Subcutaneous adipose tissue (tissue), 4 donors: ENCODE measurements around the gene CFAP54. TPM values are rescaled to one million over a fixed set of nuclear protein-coding genes. Genes with fewer than 3 reads are reported as not detected.

ENCODE experiments used
- total RNA-seq, 4 donors: library from RNA; depleted of rRNA; stranded (reverse); fragments of >200 nt; gene quantifications; one replicate each; pipeline ENCODE4 v1.1.0, GENCODE V29; 2016
- TF ChIP-seq, protein P1 (sequence below): fragments of 450-650 bp; IDR thresholded peaks from one replicate; pipeline ENCODE4 v1.5.1; 2016; ENCODE audit warnings: low read depth, mild to moderate bottlenecking, control low read depth, antibody characterized with exemption, moderate library complexity

CFAP54 gene, protein sequence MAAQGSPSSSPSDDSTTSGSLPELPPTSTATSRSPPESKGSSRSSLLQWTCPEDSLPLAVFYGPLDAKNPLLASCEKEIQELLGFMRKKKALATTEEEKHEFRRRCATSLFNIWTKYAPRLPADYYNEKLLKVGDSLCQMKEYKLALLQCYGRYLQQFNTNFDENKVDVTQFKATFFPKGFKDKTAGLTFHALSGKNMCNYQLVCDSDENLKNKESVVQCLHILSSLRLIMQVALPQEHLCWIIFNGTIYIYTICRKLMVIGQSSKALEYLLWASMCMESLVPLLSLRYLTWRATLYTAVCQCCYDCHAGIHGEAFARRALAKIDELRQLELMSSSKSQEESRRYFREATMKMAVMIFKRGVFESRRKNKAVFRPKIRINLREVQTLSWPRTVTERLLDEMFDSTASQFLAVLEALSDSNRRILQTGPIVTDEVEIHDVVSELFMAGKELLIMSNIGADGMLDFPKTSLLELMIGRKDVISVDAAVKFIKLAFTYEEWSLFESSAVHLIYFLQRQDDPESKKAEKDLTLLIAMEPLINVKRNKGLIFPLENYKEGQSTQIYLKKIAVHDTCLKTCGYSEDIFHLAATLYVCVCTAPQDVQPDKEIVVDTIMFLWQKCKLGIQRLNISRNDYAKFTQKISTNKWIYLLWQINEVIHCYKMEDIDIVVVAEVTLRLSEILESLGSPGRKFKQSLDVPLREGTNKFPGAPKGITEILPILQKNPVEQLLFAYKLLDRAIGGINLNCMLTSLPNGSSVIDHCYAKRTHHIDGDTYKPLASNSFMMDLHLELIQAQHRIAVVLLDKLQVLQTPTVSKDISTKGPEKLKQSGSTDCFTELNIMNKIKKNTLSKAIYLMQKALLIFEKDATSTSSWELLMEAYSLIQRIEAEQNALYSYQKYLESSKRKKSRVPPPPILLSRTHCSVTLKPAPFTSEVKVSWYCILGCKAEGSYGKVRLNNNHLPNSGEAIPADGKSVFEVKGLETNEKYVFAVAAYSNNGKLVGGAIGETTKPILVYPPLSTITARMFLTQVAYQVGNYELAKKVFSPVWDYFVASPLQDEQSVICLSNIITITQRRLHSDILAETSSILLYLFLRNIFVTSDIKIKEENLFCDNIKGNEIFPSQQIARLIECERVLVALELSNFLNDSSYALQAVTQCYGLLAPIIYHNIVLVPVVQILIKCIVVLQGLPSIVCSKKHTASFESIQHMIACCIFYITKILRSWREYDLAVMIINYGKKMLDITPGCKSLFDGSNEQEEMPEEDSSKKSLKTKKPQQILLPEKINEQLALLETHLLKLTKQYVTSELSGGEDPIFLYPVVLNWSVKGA (N-terminal part only)
- 1 to 10 TPM in 2 of 4 donors, under 1 TPM in 2; 0.33 to 1.7 (median 0.89) TPM for total RNA-seq

DNA sequence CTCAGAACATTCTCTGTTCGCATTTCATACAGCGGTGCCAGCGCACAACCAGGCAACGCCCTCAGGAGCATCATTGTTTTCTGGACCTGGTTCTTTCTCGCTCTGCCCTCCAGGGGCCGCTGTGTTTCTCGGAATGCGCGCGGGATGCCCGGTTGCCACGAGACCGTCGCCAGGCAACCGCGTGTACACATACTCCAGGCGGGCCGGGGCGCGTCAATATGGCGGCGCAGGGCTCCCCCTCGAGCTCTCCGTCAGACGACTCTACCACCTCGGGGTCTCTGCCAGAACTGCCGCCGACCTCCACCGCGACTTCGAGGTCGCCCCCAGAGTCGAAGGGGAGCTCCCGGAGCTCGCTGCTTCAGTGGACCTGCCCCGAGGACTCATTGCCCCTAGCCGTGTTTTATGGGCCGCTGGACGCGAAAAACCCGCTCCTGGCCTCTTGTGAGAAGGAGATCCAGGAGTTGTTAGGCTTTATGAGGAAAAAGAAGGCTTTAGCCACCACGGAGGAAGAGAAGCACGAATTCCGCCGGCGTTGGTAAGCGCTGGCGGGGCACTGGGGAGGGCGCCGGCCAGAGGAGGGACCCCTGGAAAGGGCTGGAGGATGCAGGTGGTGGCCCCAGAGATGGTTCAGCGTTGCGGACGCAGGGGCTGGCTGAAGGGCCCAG is at the start of gene CFAP54:
TSS of gene CFAP54 (plus strand) at position 186 of the 665 bp plus-strand sequence. CDS start at position 219, 33 bp downstream.
- TF ChIP-seq, protein P1, sequence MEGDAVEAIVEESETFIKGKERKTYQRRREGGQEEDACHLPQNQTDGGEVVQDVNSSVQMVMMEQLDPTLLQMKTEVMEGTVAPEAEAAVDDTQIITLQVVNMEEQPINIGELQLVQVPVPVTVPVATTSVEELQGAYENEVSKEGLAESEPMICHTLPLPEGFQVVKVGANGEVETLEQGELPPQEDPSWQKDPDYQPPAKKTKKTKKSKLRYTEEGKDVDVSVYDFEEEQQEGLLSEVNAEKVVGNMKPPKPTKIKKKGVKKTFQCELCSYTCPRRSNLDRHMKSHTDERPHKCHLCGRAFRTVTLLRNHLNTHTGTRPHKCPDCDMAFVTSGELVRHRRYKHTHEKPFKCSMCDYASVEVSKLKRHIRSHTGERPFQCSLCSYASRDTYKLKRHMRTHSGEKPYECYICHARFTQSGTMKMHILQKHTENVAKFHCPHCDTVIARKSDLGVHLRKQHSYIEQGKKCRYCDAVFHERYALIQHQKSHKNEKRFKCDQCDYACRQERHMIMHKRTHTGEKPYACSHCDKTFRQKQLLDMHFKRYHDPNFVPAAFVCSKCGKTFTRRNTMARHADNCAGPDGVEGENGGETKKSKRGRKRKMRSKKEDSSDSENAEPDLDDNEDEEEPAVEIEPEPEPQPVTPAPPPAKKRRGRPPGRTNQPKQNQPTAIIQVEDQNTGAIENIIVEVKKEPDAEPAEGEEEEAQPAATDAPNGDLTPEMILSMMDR = no peak

DNA sequence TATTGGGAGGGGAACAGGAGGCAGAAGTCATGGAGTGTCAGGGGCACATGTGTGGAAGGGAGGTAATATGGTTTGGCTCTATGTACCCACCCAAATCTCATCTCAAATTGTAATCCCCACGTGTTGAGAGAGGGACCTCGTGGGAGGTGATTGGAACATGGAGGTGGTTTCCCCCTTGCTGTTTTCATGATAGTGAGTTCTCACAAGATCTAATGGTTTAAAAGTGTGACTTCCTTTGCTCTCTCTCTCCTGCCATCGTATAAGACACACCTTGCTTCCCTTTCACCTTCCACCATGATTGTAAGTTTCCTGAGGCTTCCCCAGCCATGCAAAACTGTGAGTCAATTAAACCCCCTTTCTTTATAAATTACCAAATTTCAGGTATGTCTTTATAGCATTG is 47.6 kb upstream of the CFAP54 start:
- TF ChIP-seq, protein P1 = no peak

DNA sequence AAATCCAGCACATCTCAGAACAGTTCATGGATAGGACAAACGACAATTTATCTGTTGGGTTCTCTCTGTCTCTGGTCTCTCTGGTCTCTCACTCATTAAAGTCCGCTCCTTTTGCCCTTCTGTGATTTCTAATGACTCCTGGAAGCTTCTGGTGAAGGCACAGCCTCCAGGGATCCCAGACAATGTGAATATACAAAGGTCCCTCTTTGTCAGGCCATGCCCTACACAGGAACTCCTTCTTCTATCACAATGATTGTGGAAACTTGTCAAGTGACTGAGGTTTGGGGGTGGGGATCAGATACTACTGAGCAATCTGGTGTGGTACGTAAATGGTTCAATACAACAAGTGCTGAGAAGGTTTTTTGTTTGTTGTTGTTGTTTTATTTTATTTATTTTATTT is 46.5 kb upstream of the CFAP54 start:
- TF ChIP-seq, protein P1 = no peak

DNA sequence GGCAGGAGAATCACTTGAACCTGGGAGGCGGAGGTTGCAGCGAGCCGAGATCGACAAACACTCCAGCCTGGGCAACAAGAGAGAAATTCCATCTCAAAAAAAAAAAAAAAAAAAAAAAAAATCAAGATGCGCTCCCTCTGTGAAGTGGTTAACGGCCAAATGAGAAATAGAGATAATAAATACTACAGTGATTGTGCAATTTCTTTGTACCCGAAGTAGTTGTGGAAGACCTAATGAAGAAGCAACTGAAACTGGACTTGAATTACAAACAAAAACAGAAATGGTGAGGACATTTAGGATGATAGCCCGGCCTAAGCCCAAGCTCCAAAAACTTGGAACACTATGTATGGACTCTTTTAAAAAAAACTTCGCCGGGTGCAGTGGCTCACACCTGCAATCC is 45.0 kb upstream of the CFAP54 start:
- TF ChIP-seq, protein P1 = no peak

DNA sequence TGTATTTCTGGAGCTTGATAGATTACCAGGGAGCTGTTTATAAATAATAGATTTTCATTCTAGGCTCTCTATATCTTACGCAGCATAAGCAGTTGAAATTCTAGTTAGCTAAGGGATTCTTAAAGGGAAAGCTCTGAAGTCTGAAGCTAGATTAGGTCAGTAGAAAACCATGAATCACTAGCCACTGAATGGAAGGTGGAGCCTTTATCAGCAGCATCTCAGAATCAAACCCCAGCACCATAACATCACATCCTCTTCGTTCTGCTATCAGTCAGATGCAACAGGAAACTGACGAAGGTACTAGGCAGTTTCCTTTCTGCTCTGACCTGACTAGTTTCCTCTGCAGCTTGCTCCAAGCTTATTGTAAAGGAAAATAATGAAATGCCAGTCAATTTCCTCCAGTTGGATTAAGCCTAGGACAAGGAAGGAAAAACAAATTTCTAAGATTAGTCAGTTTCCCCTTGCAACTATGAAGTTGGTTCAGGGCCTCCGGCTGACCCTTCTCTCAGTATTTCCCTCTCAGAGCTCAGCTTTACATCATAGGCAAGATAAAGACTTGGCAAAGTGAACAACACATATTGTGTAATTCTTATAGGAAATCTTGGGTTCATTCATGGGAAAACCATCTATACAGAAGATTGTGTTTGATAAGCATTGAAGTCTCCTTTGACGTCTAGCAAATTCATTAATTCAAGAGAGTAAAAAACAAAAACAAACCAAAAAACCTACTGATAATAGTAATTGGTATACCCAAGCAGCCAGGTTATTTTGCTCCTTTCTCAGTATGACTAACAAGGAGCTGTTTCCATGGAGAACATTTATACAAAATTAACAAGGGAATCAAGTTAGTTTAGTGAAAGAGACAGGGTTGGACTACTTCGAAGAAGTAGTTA is 43.4 kb upstream of the CFAP54 start:
- TF ChIP-seq, protein P1 = no peak

DNA sequence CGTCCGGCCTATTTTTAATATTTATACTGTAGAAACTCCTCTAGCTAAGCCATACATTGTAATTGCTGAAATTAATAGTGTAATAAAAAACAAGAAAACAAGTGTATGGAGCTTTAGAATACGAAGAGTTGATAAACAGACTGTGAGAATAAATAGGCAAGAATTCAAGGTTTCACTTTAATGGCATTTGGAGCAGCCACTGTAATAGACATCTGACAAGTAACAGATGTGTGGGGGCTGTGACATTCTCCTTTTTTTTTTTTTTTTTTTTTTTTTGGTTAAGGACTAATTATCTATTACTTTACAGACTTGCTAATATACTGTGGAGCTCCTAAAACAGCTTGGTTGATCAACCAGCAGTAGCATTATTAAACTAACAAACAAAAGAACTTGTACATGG is 42.1 kb upstream of the CFAP54 start:
- TF ChIP-seq, protein P1 = no peak
